H9 (cell line): ENCODE results near the gene ATP2C1. TPM values are rescaled to one million over a fixed set of nuclear protein-coding genes. Genes with fewer than 3 reads are reported as not detected.

Experiments used
- DNase-seq: peaks from one replicate; pipeline ENCODE4 v3.0.0-alpha.2; 2017
- H2AFZ ChIP-seq: one replicate; pipeline ENCODE4 v1.6.1; 2013; ENCODE audit warnings: mild to moderate bottlenecking, low read length, control low read depth, moderate library complexity
- H2AK5ac ChIP-seq: 2 replicates; pipeline ENCODE4 v1.6.1; 2013; ENCODE audit warnings: low read length, control low read depth, mixed read lengths; ENCODE audit not compliant: insufficient read length
- H2BK120ac ChIP-seq: one replicate; pipeline ENCODE4 v1.6.1; 2013; ENCODE audit warnings: low read depth, mild to moderate bottlenecking, low read length, control low read depth, inconsistent platforms; ENCODE audit not compliant: poor library complexity, severe bottlenecking
- H2BK12ac ChIP-seq: 2 replicates; pipeline ENCODE4 v1.6.1; 2013; ENCODE audit warnings: low read length, control low read depth, mixed read lengths, low read depth; ENCODE audit not compliant: insufficient read length
- H2BK15ac ChIP-seq: 2 replicates; pipeline ENCODE4 v1.6.1; 2013; ENCODE audit warnings: low read depth, low read length, control low read depth
- H2BK20ac ChIP-seq: one replicate; pipeline ENCODE4 v1.6.1; 2013; ENCODE audit warnings: low read depth, mild to moderate bottlenecking, low read length, control low read depth, inconsistent platforms; ENCODE audit not compliant: poor library complexity, severe bottlenecking
- H2BK5ac ChIP-seq: 2 replicates; pipeline ENCODE4 v1.6.1; 2013; ENCODE audit warnings: low read length, control low read depth, mixed read lengths; ENCODE audit not compliant: insufficient read length
- H3K14ac ChIP-seq: 2 replicates; pipeline ENCODE4 v1.6.1; 2013; ENCODE audit warnings: low read length, control low read depth; ENCODE audit not compliant: insufficient read depth
- H3K18ac ChIP-seq: 2 replicates; pipeline ENCODE4 v1.6.1; 2013; ENCODE audit warnings: low read depth, mild to moderate bottlenecking, mixed read lengths, low read length, control low read depth; ENCODE audit not compliant: insufficient read length
- H3K23ac ChIP-seq: 2 replicates; pipeline ENCODE4 v1.6.1; 2013; ENCODE audit warnings: low read length, control low read depth, mixed read lengths, low read depth; ENCODE audit not compliant: insufficient read length
- H3K23me2 ChIP-seq: 2 replicates; pipeline ENCODE4 v1.6.1; 2013; ENCODE audit warnings: low read depth, mild to moderate bottlenecking, mixed read lengths, low read length, control low read depth; ENCODE audit not compliant: insufficient read length, poor library complexity, severe bottlenecking
- H3K27ac ChIP-seq: 2 replicates; pipeline ENCODE4 v1.5.1; 2013; ENCODE audit warnings: low read length, control low read depth, mixed read lengths, low read depth; ENCODE audit not compliant: insufficient read length
- H3K27me3 ChIP-seq: 2 replicates; pipeline ENCODE4 v1.6.1; 2013; ENCODE audit warnings: low read length, control low read depth, inconsistent platforms; ENCODE audit not compliant: insufficient read depth
- H3K4ac ChIP-seq: 2 replicates; pipeline ENCODE4 v1.6.1; 2013; ENCODE audit warnings: low read depth, mild to moderate bottlenecking, control low read depth, inconsistent platforms, low read length, moderate library complexity
- H3K4me1 ChIP-seq: 2 replicates; pipeline ENCODE4 v1.6.1; 2013; ENCODE audit warnings: low read length, control low read depth, inconsistent platforms; ENCODE audit not compliant: insufficient read depth
- H3K4me2 ChIP-seq: 2 replicates; pipeline ENCODE4 v1.6.1; 2013; ENCODE audit warnings: low read length, control low read depth, mixed read lengths; ENCODE audit not compliant: insufficient read length, insufficient read depth
- H3K56ac ChIP-seq: 2 replicates; pipeline ENCODE4 v1.6.1; 2013; ENCODE audit warnings: low read depth, mild to moderate bottlenecking, mixed read lengths, low read length, control low read depth; ENCODE audit not compliant: insufficient read length
- H3K79me1 ChIP-seq: 2 replicates; pipeline ENCODE4 v1.6.1; 2013; ENCODE audit warnings: low read depth, mild to moderate bottlenecking, moderate library complexity, low read length, control low read depth, inconsistent platforms; ENCODE audit not compliant: insufficient read depth, poor library complexity, severe bottlenecking
- H3K79me2 ChIP-seq: 2 replicates; pipeline ENCODE4 v1.6.1; 2013; ENCODE audit warnings: low read length, control low read depth, inconsistent platforms; ENCODE audit not compliant: insufficient read depth
- H3K9ac ChIP-seq: 2 replicates; pipeline ENCODE4 v1.6.1; 2013; ENCODE audit warnings: low read length, control low read depth, mixed read lengths; ENCODE audit not compliant: insufficient read length; ENCODE audit errors: extremely low read depth
- H3K9me3 ChIP-seq: one replicate; pipeline ENCODE4 v1.6.1; 2013; ENCODE audit warnings: low read depth, low read length, inconsistent platforms; ENCODE audit not compliant: control insufficient read depth
- H3T11ph ChIP-seq: one replicate; pipeline ENCODE4 v1.6.1; 2013; ENCODE audit warnings: mild to moderate bottlenecking, low read length, control low read depth, inconsistent platforms
- H4K20me1 ChIP-seq: one replicate; pipeline ENCODE4 v1.6.1; 2013; ENCODE audit not compliant: control insufficient read depth, insufficient read length, insufficient read depth
- H4K5ac ChIP-seq: 2 replicates; pipeline ENCODE4 v1.6.1; 2013; ENCODE audit warnings: low read depth, mild to moderate bottlenecking, mixed read lengths, low read length, control low read depth; ENCODE audit not compliant: insufficient read length
- H4K8ac ChIP-seq: replicated peaks from 2 replicates; pipeline ENCODE4 v1.6.1; 2013; ENCODE audit warnings: low read length, control low read depth, mixed read lengths, low read depth; ENCODE audit not compliant: insufficient read length
- H4K91ac ChIP-seq: 2 replicates; pipeline ENCODE4 v1.6.1; 2013; ENCODE audit warnings: low read depth, mild to moderate bottlenecking, moderate library complexity, mixed read lengths, low read length, control low read depth; ENCODE audit not compliant: insufficient read length
- H3K27ac Mint-ChIP-seq, 3 experiments: 2 replicates in 2 of 3; 3 replicates in 1 of 3; pipeline ENCODE4 v1.8.0; 2020 to 2021; ENCODE audit warnings: mixed read lengths in 3 of 3, mild to moderate bottlenecking in 1 of 3, moderate library complexity in 1 of 3
- H3K27me3 Mint-ChIP-seq: 2 replicates; pipeline ENCODE4 v1.8.0; 2021; ENCODE audit warnings: low read depth, mild to moderate bottlenecking, moderate library complexity, mixed read lengths
- H3K36me3 Mint-ChIP-seq, 3 experiments: 2 replicates in 2 of 3; 3 replicates in 1 of 3; pipeline ENCODE4 v1.8.0; 2020 to 2021; ENCODE audit warnings: low read depth in 3 of 3, mixed read lengths in 3 of 3; ENCODE audit not compliant: insufficient read depth in 1 of 3
- H3K4me1 Mint-ChIP-seq, 2 experiments: 2 replicates each; pipeline ENCODE4 v1.8.0; 2020; ENCODE audit warnings: mixed read lengths in 2 of 2
- H3K4me3 Mint-ChIP-seq, 2 experiments: 2 replicates in 1 of 2; 3 replicates in 1 of 2; pipeline ENCODE4 v1.8.0; 2020 to 2021; ENCODE audit warnings: mild to moderate bottlenecking in 2 of 2, mixed read lengths in 2 of 2, moderate library complexity in 1 of 2
- H3K9me3 Mint-ChIP-seq, 2 experiments: 2 replicates in 1 of 2; 3 replicates in 1 of 2; pipeline ENCODE4 v1.8.0; 2020; ENCODE audit warnings: mild to moderate bottlenecking in 2 of 2, mixed read lengths in 2 of 2, moderate library complexity in 1 of 2
- whole genome bisulfite sequencing: extraction: QIAGEN DNeasy Blood & Tissue Kit; methylation state at CpG from one replicate; pipeline ENCODE4 v1.1.7; 2013; ENCODE audit warnings: missing lambda C conversion rate, low lambda C conversion rate, mixed read lengths; ENCODE audit not compliant: insufficient read length; ENCODE audit errors: extremely low coverage; 5-methylcytosine and 5-hydroxymethylcytosine counted together
- total RNA-seq: library from RNA; stranded (reverse); gene quantifications from 2 replicates; pipeline ENCODE4 v1.2.1, GENCODE V29; 2021
- TF ChIP-seq, protein P1 (sequence below): fragments of 200-600 bp; sonication (generic); conservative IDR thresholded peaks from 3 replicates; pipeline ENCODE4 v1.8.0; 2021; ENCODE audit warnings: antibody characterized with exemption, mild to moderate bottlenecking

ATP2C1 gene
- total RNA-seq, 1 experiment from 2014 or later: 65.5 TPM

GRCh38 chr3:130905551-130905950, 11.7 kb downstream of the ATP2C1 start:
- no peak overlapping the region for H2BK5ac ChIP-seq
- H2BK20ac ChIP-seq: no peak overlapping the region
- no peak overlapping the region for H3K18ac ChIP-seq
- no peak overlapping the region for H2BK15ac ChIP-seq
- H3K14ac ChIP-seq: no peak overlapping the region
- H2AFZ ChIP-seq: no peak overlapping the region
- no peaks in the 10 kb centered on the region for H3K23me2 ChIP-seq
- no peak overlapping the region for H2AK5ac ChIP-seq
- no peak overlapping the region for H3K4me2 ChIP-seq
- H3K4ac ChIP-seq: no peak overlapping the region
- H2BK120ac ChIP-seq: no peak overlapping the region
- H3K56ac ChIP-seq: no peak overlapping the region
- no peaks in the 10 kb centered on the region for H3K9me3 ChIP-seq
- Mint-ChIP-seq H3K27me3 (no peaks in the 10 kb centered on the region), H3K36me3 (no peaks in the 10 kb centered on the region), H3K27ac (no peak overlapping the region), H3K9me3 (no peaks in the 10 kb centered on the region), H3K4me3 (no peak overlapping the region), H3K4me1 (peaks cover 18 to 20% of the 10 kb centered on the region in 2 experiments)
- H3T11ph ChIP-seq: no peak overlapping the region
- H3K23ac ChIP-seq: no peak overlapping the region
- H3K27me3 ChIP-seq: no peaks in the 10 kb centered on the region
- no peak overlapping the region for H4K5ac ChIP-seq
- H3K9ac ChIP-seq: no peak overlapping the region
- no peak overlapping the region for H4K91ac ChIP-seq
- no peak overlapping the region for H4K8ac ChIP-seq
- no peaks in the 10 kb centered on the region for H3K79me1 ChIP-seq
- peaks cover 14% of the 10 kb centered on the region; the same call in 1 of the 2 replicates for H3K79me2 ChIP-seq
- H2BK12ac ChIP-seq: no peak overlapping the region
- H3K27ac ChIP-seq: no peak overlapping the region
- no peak for DNase-seq
- no peaks in the 10 kb centered on the region for H4K20me1 ChIP-seq
- no CpG with 5 or more reads among the region's 1 CpG for WGBS
- H3K4me1 ChIP-seq: peaks cover 3% of the 10 kb centered on the region; the same call in 1 of the 2 replicates
- TF ChIP-seq, protein P1, sequence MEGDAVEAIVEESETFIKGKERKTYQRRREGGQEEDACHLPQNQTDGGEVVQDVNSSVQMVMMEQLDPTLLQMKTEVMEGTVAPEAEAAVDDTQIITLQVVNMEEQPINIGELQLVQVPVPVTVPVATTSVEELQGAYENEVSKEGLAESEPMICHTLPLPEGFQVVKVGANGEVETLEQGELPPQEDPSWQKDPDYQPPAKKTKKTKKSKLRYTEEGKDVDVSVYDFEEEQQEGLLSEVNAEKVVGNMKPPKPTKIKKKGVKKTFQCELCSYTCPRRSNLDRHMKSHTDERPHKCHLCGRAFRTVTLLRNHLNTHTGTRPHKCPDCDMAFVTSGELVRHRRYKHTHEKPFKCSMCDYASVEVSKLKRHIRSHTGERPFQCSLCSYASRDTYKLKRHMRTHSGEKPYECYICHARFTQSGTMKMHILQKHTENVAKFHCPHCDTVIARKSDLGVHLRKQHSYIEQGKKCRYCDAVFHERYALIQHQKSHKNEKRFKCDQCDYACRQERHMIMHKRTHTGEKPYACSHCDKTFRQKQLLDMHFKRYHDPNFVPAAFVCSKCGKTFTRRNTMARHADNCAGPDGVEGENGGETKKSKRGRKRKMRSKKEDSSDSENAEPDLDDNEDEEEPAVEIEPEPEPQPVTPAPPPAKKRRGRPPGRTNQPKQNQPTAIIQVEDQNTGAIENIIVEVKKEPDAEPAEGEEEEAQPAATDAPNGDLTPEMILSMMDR: no peak
